HFFc6 (cell line): ENCODE results near the gene DDX17. TPM values are rescaled to one million over a fixed set of nuclear protein-coding genes. Genes with fewer than 3 reads are reported as not detected.
A peak's percentile ranks its signal among the peaks of the same experiment; 100 is the strongest.

Experiments
- DNase-seq: peaks from one replicate; pipeline ENCODE4 v3.0.0-alpha.2; 2018
- H3K27ac Mint-ChIP-seq: 2 replicates; pipeline ENCODE4 v1.8.0; 2020; ENCODE audit warnings: mild to moderate bottlenecking, mixed read lengths
- H3K27me3 Mint-ChIP-seq: 2 replicates; pipeline ENCODE4 v1.8.0; 2021; ENCODE audit warnings: mild to moderate bottlenecking, moderate library complexity, mixed read lengths; ENCODE audit not compliant: insufficient read depth
- H3K36me3 Mint-ChIP-seq: 2 replicates; pipeline ENCODE4 v1.8.0; 2021; ENCODE audit warnings: low read depth, mixed read lengths
- H3K4me1 Mint-ChIP-seq: 2 replicates; pipeline ENCODE4 v1.8.0; 2020; ENCODE audit warnings: low read depth, mixed read lengths
- H3K4me3 Mint-ChIP-seq: 2 replicates; pipeline ENCODE4 v1.8.0; 2020; ENCODE audit warnings: mild to moderate bottlenecking, moderate library complexity, mixed read lengths
- H3K9me3 Mint-ChIP-seq: 2 replicates; pipeline ENCODE4 v1.8.0; 2020; ENCODE audit warnings: mild to moderate bottlenecking, mixed read lengths
- CTCF ChIP-seq: fragments of 200-600 bp; sonication (generic); IDR thresholded peaks from 2 replicates; pipeline ENCODE4 v1.5.0; 2021; ENCODE audit warnings: antibody characterized with exemption, mild to moderate bottlenecking
- total RNA-seq, 6 experiments: library from RNA; stranded (reverse); fragmentation: NEBNext Ultra II Directional; extraction: Animal tissue kit (Norgen Biotek cat#: 25700); gene quantifications; 2 replicates in 1 of 6; 3 replicates in 5 of 6; pipeline ENCODE4 v1.2.3, GENCODE V29; 2021

Gene DDX17
- total RNA-seq, 6 experiments from 2014 or later = 211 to 246 (median 220) TPM

- Mint-ChIP-seq H3K36me3 (peaks cover 66% of the 10 kb centered on the region), H3K4me3 (no peak overlapping the region), H3K27ac (peak overlapping the region; percentile 51), H3K4me1 (peaks cover 56% of the 10 kb centered on the region), H3K9me3 (no peaks in the 10 kb centered on the region), H3K27me3 (no peaks in the 10 kb centered on the region)
- TF ChIP-seq CTCF = no peak
- no peak for DNase-seq
These were observed 21.9 kb downstream of the DDX17 start for GRCh38 chr22:38484244-38484643.

DNA sequence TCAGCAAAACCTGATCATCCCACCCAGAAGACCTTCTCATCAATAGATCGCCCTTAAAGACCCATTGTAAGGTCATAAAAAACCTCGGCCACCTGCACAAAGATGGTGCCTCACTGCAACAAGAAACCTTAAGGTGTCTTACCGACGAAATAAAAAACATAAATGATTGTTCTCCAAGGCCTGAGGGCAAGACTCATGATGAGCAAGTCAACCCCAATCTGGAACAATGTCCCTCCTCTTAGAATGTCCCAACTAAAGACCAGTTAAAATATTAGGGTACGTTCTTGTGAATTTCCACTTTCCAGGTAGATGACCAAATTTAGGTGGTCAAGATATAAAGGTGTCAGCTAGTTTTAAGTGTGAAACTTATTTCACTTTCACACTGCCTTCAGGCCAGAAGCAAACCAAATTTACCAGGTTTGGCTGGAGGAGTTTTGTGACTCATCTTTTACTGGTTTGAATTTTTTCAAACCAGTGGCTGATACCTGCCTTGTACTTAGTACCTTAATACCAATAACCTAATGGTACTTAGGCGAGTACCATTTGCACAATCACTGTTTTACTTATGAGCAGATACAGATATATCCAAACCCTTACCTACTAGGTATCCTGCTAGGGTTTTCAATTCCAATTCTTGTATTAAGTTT, 23.3 kb downstream of the DDX17 start:
- Mint-ChIP-seq H3K27me3 (peaks cover 2% of the 10 kb centered on the region; the same call in 1 of the 2 replicates), H3K4me3 (no peak overlapping the region), H3K9me3 (no peaks in the 10 kb centered on the region), H3K27ac (peak overlapping the region; percentile 31; the same call in 1 of the 2 replicates), H3K36me3 (peaks cover 59% of the 10 kb centered on the region), H3K4me1 (peaks cover 56% of the 10 kb centered on the region)
- DNase-seq = no peak
- no peak for TF ChIP-seq CTCF

GRCh38 chr22:38481871-38482332, 24.2 kb downstream of the DDX17 start:
- Mint-ChIP-seq H3K36me3 (peaks cover 63% of the 10 kb centered on the region), H3K27me3 (peaks cover 2% of the 10 kb centered on the region), H3K27ac (peak overlapping the region; percentile 78)

GRCh38 chr22:38481162-38481870, 24.8 kb downstream of the DDX17 start:
- H3K36me3 Mint-ChIP-seq = peaks cover 58% of the 10 kb centered on the region

More at GRCh38 chr22:38481871-38482332, 24.2 kb downstream of the DDX17 start:
- Mint-ChIP-seq H3K4me1 (peaks cover 56% of the 10 kb centered on the region), H3K4me3 (no peak overlapping the region; the same call in 1 of the 2 replicates), H3K9me3 (no peaks in the 10 kb centered on the region)
- no peak for DNase-seq
- TF ChIP-seq CTCF = no peak

More at GRCh38 chr22:38481162-38481870, 24.8 kb downstream of the DDX17 start:
- Mint-ChIP-seq H3K4me1 (peaks cover 51% of the 10 kb centered on the region), H3K27me3 (peaks cover 2% of the 10 kb centered on the region), H3K9me3 (no peaks in the 10 kb centered on the region), H3K27ac (peak overlapping the region; percentile 78), H3K4me3 (peak overlapping the region; percentile 43; the same call in 1 of the 2 replicates)
- DNase-seq = peak; percentile 9
- TF ChIP-seq CTCF = no peak
